ENCODE measurements around the gene CCDC177. TPM values are rescaled to one million over a fixed set of nuclear protein-coding genes. Genes with fewer than 3 reads are reported as not detected.

CCDC177 gene
- total RNA-seq, 5 donors from 2014 or later (not counting 1 experiment from before 2014, with no cell fraction given) = not detected

DNA sequence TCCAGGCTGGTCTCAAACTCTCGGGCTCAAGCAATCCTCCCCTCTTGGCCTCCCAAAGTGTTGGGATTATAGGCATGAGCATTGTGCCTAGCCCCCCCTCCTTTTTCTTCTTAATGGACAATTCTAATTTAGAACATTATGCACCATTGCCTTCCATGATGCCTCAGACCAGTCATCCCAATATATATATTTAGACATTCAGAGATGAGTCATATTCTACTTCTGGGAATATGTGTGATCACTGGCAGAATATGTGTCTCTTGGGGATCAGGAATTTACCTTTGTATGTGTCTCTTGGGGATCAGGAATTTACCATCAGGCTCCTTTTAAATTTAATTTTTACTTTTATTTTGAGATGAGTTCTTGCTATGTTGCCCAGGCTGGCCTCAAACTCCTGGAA lies 7.5 kb upstream of the CCDC177 start:
- POLR2A ChIA-PET = no interaction called here
- Mint-ChIP-seq H3K4me3 (no peak overlapping the region), H3K36me3 (no peaks in the 10 kb centered on the region), H3K27me3 (peaks cover 0 to 3% of the 10 kb centered on the region in 2 donors), H3K27ac (no peak overlapping the region), H3K4me1 (peaks cover 0 to 5% (median 0%) of the 10 kb centered on the region in 3 donors), H3K9me3 (no peaks in the 10 kb centered on the region)
- no peak overlapping the region for H3K27ac ChIP-seq (ENCODE audit: low read length)
- CTCF ChIA-PET = no interaction called here
- ATAC-seq (replicated peaks in 1 of 4) (no peak), DNase-seq (no peak)
- no peak overlapping the region for H3K4me3 ChIP-seq (ENCODE audit: control insufficient read depth in 1 of 2, extremely low read depth in 1 of 2, low read length in 1 of 2)
- peaks cover 2 to 6% of the 10 kb centered on the region in 2 experiments for H3K27me3 ChIP-seq (replicated peaks in 1 of 2; ENCODE audit: control insufficient read depth in 2 of 2, extremely low read depth in 1 of 2, insufficient read depth in 2 of 2, low read length in 1 of 2)
- H3K9me3 ChIP-seq = no peaks in the 10 kb centered on the region
- H3K36me3 ChIP-seq (ENCODE audit: control insufficient read depth in 2 of 2, extremely low read depth in 1 of 2, insufficient read depth in 1 of 2, low read length in 1 of 2) = no peaks in the 10 kb centered on the region
- H3K4me1 ChIP-seq (ENCODE audit: control insufficient read depth in 1 of 2, extremely low read depth in 1 of 2, insufficient read depth in 2 of 2, low read length in 2 of 2) = peaks cover 0 to 2% of the 10 kb centered on the region in 2 experiments
- WGBS (ENCODE audit: insufficient coverage) = no CpG with 5 or more reads among the region's 1 CpG

DNA sequence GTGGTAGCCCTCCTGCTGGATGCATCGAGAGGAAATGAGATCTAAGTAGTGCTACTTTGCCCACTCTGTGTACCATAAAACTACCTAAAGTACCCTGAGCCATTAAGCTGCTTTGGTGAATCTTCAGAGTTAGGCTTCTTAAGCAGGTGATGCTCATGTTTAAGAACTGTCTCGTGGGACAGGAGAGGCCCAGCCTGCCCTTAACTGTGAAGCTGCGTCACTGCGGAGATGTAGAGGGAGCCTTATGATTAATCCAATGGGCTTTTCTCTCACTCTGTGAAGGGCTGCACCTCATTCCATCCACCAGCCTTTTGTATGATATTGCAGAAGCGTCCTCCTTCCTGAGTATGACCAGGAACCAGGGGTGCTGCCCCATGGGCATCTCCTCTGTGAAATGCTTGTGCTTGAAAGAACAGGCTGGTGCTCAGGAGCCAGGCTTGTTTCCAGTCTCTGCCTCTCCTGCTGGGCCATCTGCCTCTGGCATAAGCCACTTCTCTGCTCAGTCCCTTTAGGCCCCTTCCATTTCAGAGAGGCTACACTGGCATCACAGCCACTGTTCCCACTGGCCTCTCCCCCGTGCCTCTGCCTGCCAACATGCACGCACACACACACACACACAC lies 6.8 kb upstream of the CCDC177 start:
- Mint-ChIP-seq H3K9me3 (no peaks in the 10 kb centered on the region), H3K4me1 (peaks cover 0 to 5% (median 0%) of the 10 kb centered on the region in 3 donors), H3K36me3 (no peaks in the 10 kb centered on the region), H3K27ac (no peak overlapping the region), H3K4me3 (no peak overlapping the region), H3K27me3 (peaks cover 4 to 6% of the 10 kb centered on the region in 2 donors)
- Histone ChIP-seq H3K9me3 (no peaks in the 10 kb centered on the region), H3K27ac (ENCODE audit: low read length) (no peak overlapping the region), H3K4me3 (ENCODE audit: control insufficient read depth in 1 of 2, extremely low read depth in 1 of 2, low read length in 1 of 2) (no peak overlapping the region), H3K36me3 (ENCODE audit: control insufficient read depth in 2 of 2, extremely low read depth in 1 of 2, insufficient read depth in 1 of 2, low read length in 1 of 2) (no peaks in the 10 kb centered on the region), H3K4me1 (ENCODE audit: control insufficient read depth in 1 of 2, extremely low read depth in 1 of 2, insufficient read depth in 2 of 2, low read length in 2 of 2) (peaks cover 0 to 2% of the 10 kb centered on the region in 2 experiments), H3K27me3 (replicated peaks in 1 of 2; ENCODE audit: control insufficient read depth in 2 of 2, extremely low read depth in 1 of 2, insufficient read depth in 2 of 2, low read length in 1 of 2) (peaks cover 2 to 10% of the 10 kb centered on the region in 2 experiments)
- WGBS (ENCODE audit: insufficient coverage) = 38% methylated on average over 1 of the region's 7 CpGs
- ChIA-PET POLR2A (no interaction called here), CTCF (no interaction called here)
- ATAC-seq (replicated peaks in 1 of 4) (no peak), DNase-seq (no peak)

DNA sequence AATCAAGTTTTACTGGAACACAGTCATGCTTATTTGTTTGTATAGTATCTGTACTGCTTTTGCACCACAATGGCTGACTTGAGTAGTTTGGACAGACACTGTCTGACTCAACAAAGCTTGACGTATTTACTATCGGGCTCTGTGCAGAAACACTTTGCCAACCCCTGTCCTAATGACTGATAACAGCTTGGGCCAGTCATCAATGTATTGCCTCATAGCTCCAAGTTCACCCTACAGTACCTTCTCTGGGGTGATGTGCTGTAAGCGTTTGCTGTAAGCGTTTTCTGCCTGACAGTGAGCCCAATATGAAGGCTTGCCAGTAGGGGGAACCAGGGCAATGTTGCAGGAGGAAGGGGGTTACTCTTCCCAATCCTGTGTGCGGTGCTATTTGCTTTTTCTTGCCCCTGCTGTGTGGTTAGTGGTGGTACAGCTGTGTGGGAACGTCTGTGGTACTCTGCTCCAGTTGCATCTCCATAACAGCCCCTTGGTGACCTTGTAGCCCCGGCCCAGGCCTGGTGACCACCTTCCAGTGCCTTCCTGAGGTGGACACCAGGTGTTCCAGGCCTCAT lies 5.4 kb upstream of the CCDC177 start:
- peaks cover 13 to 17% of the 10 kb centered on the region in 2 donors for H3K27me3 Mint-ChIP-seq
- H3K36me3 ChIP-seq (ENCODE audit: control insufficient read depth in 2 of 2, extremely low read depth in 1 of 2, insufficient read depth in 1 of 2, low read length in 1 of 2) = no peaks in the 10 kb centered on the region
- peaks cover 0 to 4% (median 0%) of the 10 kb centered on the region in 3 donors for H3K4me1 Mint-ChIP-seq
- no peak overlapping the region for H3K27ac ChIP-seq (ENCODE audit: low read length)
- DNase-seq (no peak), ATAC-seq (replicated peaks in 1 of 4) (peak in 1 of 4 experiments; percentile 32)
- no peak overlapping the region for H3K4me3 Mint-ChIP-seq
- peaks cover 6 to 24% of the 10 kb centered on the region in 2 experiments for H3K27me3 ChIP-seq (replicated peaks in 1 of 2; ENCODE audit: control insufficient read depth in 2 of 2, extremely low read depth in 1 of 2, insufficient read depth in 2 of 2, low read length in 1 of 2)
- WGBS (ENCODE audit: insufficient coverage) = 57% methylated on average over 6 of the region's 7 CpGs
- H3K9me3 Mint-ChIP-seq = no peaks in the 10 kb centered on the region
- H3K4me3 ChIP-seq (ENCODE audit: control insufficient read depth in 1 of 2, extremely low read depth in 1 of 2, low read length in 1 of 2) = no peak overlapping the region
- H3K9me3 ChIP-seq = no peaks in the 10 kb centered on the region
- CTCF ChIA-PET = interaction anchor here (0.5 to 0.6 kb wide), 2 partner anchors 168 to 434 kb away, joined by 3 to 5 read pairs; no protein-coding TSS in a partner anchor
- H3K36me3 Mint-ChIP-seq = no peaks in the 10 kb centered on the region
- POLR2A ChIA-PET = no interaction called here
- H3K4me1 ChIP-seq (ENCODE audit: control insufficient read depth in 1 of 2, extremely low read depth in 1 of 2, insufficient read depth in 2 of 2, low read length in 2 of 2) = peaks cover 0 to under 1% of the 10 kb centered on the region in 2 experiments
- no peak overlapping the region for H3K27ac Mint-ChIP-seq

DNA sequence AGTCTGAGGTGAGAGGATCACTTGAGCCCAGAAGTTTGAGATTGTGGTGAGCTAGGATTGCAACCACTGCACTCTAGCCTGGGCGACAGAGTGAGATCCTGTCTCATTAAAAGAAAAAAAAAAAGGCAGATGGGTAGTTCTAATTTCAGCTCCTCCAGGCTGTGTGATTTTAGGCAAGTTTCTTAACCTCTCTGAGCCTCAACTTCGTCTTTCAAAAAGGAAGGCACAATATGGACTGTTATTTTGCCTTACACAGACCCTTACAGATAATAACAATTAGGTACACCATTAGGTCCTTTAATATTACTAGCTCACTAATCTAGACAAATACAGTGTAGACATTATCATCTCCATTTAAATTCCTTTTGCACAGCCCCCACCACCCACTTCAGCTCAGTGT lies 4.8 kb upstream of the CCDC177 start:
- Mint-ChIP-seq H3K9me3 (no peaks in the 10 kb centered on the region), H3K4me3 (no peak overlapping the region), H3K36me3 (no peaks in the 10 kb centered on the region), H3K27me3 (peaks cover 17 to 21% of the 10 kb centered on the region in 2 donors), H3K4me1 (peaks cover 3 to 4% (median 3%) of the 10 kb centered on the region in 3 donors), H3K27ac (no peak overlapping the region)
- Histone ChIP-seq H3K4me1 (ENCODE audit: control insufficient read depth in 1 of 2, extremely low read depth in 1 of 2, insufficient read depth in 2 of 2, low read length in 2 of 2) (peaks cover under 1 to 2% of the 10 kb centered on the region in 2 experiments), H3K9me3 (no peaks in the 10 kb centered on the region), H3K36me3 (ENCODE audit: control insufficient read depth in 2 of 2, extremely low read depth in 1 of 2, insufficient read depth in 1 of 2, low read length in 1 of 2) (no peaks in the 10 kb centered on the region), H3K27me3 (replicated peaks in 1 of 2; ENCODE audit: control insufficient read depth in 2 of 2, extremely low read depth in 1 of 2, insufficient read depth in 2 of 2, low read length in 1 of 2) (peaks cover 6 to 28% of the 10 kb centered on the region in 2 experiments), H3K27ac (ENCODE audit: low read length) (no peak overlapping the region), H3K4me3 (ENCODE audit: control insufficient read depth in 1 of 2, extremely low read depth in 1 of 2, low read length in 1 of 2) (no peak overlapping the region)
- WGBS (ENCODE audit: insufficient coverage) = 75% methylated on average over 1 of the region's 2 CpGs
- ChIA-PET POLR2A (no interaction called here), CTCF (interaction anchor here (0.5 to 0.6 kb wide), 4 partner anchors 148 to 434 kb away, joined by 3 to 5 read pairs (median 4); no protein-coding TSS in a partner anchor)
- no peak for DNase-seq
- no peak for ATAC-seq (replicated peaks in 1 of 4)

DNA sequence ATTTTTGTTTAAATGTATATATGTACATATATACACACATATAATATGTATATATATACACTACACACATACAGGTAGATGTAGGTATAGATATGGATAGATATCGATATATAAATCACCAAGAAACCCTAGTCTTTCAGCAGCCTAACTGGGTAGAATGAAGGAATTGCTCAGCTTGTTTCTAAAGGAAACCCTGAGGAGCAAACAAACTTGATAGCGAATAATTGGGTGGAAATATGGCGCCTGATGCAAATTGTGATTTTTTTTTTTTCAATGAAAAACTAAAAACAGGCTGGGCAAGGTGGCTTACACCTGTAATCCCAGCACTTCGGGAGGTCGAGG lies 254 bp upstream of the CCDC177 start:
- POLR2A ChIA-PET = interaction anchor here in 1 of 2 donors (0.7 kb wide), 1 partner anchor 1254 kb away, joined by 3 read pairs; no protein-coding TSS in a partner anchor
- Histone ChIP-seq H3K27me3 (replicated peaks in 1 of 2; ENCODE audit: control insufficient read depth in 2 of 2, extremely low read depth in 1 of 2, insufficient read depth in 2 of 2, low read length in 1 of 2) (peaks cover 24 to 65% of the 10 kb centered on the region in 2 experiments), H3K36me3 (ENCODE audit: control insufficient read depth in 2 of 2, extremely low read depth in 1 of 2, insufficient read depth in 1 of 2, low read length in 1 of 2) (no peaks in the 10 kb centered on the region), H3K4me1 (ENCODE audit: control insufficient read depth in 1 of 2, extremely low read depth in 1 of 2, insufficient read depth in 2 of 2, low read length in 2 of 2) (peaks cover 2 to 27% of the 10 kb centered on the region in 2 experiments), H3K27ac (ENCODE audit: low read length) (no peak overlapping the region), H3K4me3 (ENCODE audit: control insufficient read depth in 1 of 2, extremely low read depth in 1 of 2, low read length in 1 of 2) (peak overlapping the region in 1 of 2 donors; percentile 45), H3K9me3 (no peaks in the 10 kb centered on the region)
- H3K4me3 Mint-ChIP-seq = peak overlapping the region; percentile 78 to 83 (median 81)
- H3K36me3 Mint-ChIP-seq = no peaks in the 10 kb centered on the region
- DNase-seq (no peak), ATAC-seq (replicated peaks in 1 of 4) (peak in 1 of 4 experiments; percentile 12)
- H3K27me3 Mint-ChIP-seq = peaks cover 34 to 50% of the 10 kb centered on the region in 2 donors
- peaks cover 12 to 20% (median 14%) of the 10 kb centered on the region in 3 donors for H3K4me1 Mint-ChIP-seq
- H3K9me3 Mint-ChIP-seq = no peaks in the 10 kb centered on the region
- WGBS (ENCODE audit: insufficient coverage) = 60% methylated on average over 4 of the region's 5 CpGs
- H3K27ac Mint-ChIP-seq = no peak overlapping the region
- CTCF ChIA-PET = interaction anchor here (0.6 to 1.5 kb wide), 6 partner anchors 20 to 1630 kb away, joined by 3 to 5 read pairs (median 4); no protein-coding TSS in a partner anchor

DNA sequence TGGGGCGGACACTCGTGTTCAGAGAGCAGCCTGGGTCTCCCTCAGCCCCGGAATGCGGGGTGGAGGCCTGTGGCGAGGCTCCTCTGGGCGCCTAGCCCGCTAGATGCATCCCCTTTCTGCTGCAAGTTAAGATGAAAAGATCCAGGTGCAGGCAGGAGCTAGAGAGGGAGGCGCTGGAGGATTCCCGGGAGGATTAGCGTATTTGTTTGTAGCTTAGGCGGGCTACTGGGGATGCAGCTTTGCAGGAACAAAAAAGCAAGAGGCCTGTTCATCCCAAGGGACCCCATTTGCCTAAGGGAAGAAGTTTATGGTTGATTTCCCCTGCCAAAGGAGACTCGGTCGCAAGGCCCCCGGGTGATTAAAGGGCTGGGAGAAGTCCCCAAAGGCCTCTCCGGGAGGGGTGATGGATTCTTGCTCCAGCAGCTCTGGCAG lies 824 bp downstream of the CCDC177 start:
- Mint-ChIP-seq H3K36me3 (no peaks in the 10 kb centered on the region), H3K4me3 (peak overlapping the region; percentile 43 to 83 (median 78)), H3K27me3 (peaks cover 43 to 57% of the 10 kb centered on the region in 2 donors), H3K27ac (peak overlapping the region in 1 of 2 donors; percentile 19), H3K9me3 (no peaks in the 10 kb centered on the region), H3K4me1 (peaks cover 12 to 20% (median 14%) of the 10 kb centered on the region in 3 donors)
- Histone ChIP-seq H3K4me1 (ENCODE audit: control insufficient read depth in 1 of 2, extremely low read depth in 1 of 2, insufficient read depth in 2 of 2, low read length in 2 of 2) (peaks cover 2 to 27% of the 10 kb centered on the region in 2 experiments), H3K9me3 (no peaks in the 10 kb centered on the region), H3K36me3 (ENCODE audit: control insufficient read depth in 2 of 2, extremely low read depth in 1 of 2, insufficient read depth in 1 of 2, low read length in 1 of 2) (no peaks in the 10 kb centered on the region), H3K27me3 (replicated peaks in 1 of 2; ENCODE audit: control insufficient read depth in 2 of 2, extremely low read depth in 1 of 2, insufficient read depth in 2 of 2, low read length in 1 of 2) (peaks cover 27 to 66% of the 10 kb centered on the region in 2 experiments), H3K4me3 (ENCODE audit: control insufficient read depth in 1 of 2, extremely low read depth in 1 of 2, low read length in 1 of 2) (peak overlapping the region in 1 of 2 donors; percentile 11), H3K27ac (ENCODE audit: low read length) (no peak overlapping the region)
- CTCF ChIA-PET = interaction anchor here in 1 of 2 donors (0.5 to 1.5 kb wide), 2 partner anchors 98 to 331 kb away, joined by 3 to 5 read pairs; no protein-coding TSS in a partner anchor
- DNase-seq = peak in 2 of 35 experiments; percentile 9 to 18
- POLR2A ChIA-PET = interaction anchor here in 1 of 2 donors (0.6 kb wide), 1 partner anchor 65 kb away, joined by 4 read pairs; no protein-coding TSS in a partner anchor
- no peak for ATAC-seq (replicated peaks in 1 of 4)
- 14% methylated on average over 13 of the region's 15 CpGs for WGBS (ENCODE audit: insufficient coverage)
